ENCODE measurements around the gene DST. TPM values are rescaled to one million over a fixed set of nuclear protein-coding genes. Genes with fewer than 3 reads are reported as not detected.

Gene DST
- total RNA-seq, 1 experiment from 2014 or later: 71.8 TPM

DNA sequence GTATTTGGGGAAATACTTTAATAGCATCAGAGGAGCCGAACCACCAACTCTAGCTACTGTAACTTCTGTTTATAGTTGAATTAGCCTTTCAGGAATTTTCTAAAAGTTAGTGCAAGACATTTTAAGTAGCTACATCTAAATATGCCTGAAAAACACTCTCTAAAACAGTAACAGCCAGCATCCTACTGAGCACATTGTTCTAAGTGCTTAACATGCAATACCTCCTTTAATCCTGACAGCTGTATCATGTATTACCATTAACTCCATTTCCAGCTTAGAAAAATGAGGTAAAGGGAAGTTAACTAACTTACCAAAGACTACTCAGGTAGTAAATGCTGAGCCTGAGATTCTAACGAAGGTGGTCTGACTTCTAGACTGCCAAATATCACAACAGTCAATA lies 120.7 kb downstream of the DST start:
- intact Hi-C loops (cut with micrococcal nuclease; ENCODE audit: unreplicated experiment): no loop called here
- ChIA-PET POLR2A (ENCODE audit: low non-redundant PET) (no interaction called here), CTCF (interaction anchor here (0.5 kb wide), 1 partner anchor 21 kb away, joined by 10 read pairs; no protein-coding TSS in a partner anchor)
- no peaks in the 10 kb centered on the region for H3K36me3 ChIP-seq (ENCODE audit: insufficient read depth, low read length, poor library complexity, severe bottlenecking)
- H3K4me3 ChIP-seq (ENCODE audit: low read depth, low read length, poor library complexity, severe bottlenecking): no peak overlapping the region
- DNase-seq (ENCODE audit: low spot score): no peak
- H3K27ac ChIP-seq (ENCODE audit: low read depth, low read length, poor library complexity, severe bottlenecking): no peak overlapping the region
- H3K4me1 ChIP-seq (ENCODE audit: insufficient read depth, low read length, poor library complexity, severe bottlenecking): peaks cover 27% of the 10 kb centered on the region
- no peaks in the 10 kb centered on the region for H3K9me3 ChIP-seq (ENCODE audit: low read depth, low read length, poor library complexity, severe bottlenecking)
- BruUV-seq (replicated peaks): no TSS peak
- TF ChIP-seq, protein P1, sequence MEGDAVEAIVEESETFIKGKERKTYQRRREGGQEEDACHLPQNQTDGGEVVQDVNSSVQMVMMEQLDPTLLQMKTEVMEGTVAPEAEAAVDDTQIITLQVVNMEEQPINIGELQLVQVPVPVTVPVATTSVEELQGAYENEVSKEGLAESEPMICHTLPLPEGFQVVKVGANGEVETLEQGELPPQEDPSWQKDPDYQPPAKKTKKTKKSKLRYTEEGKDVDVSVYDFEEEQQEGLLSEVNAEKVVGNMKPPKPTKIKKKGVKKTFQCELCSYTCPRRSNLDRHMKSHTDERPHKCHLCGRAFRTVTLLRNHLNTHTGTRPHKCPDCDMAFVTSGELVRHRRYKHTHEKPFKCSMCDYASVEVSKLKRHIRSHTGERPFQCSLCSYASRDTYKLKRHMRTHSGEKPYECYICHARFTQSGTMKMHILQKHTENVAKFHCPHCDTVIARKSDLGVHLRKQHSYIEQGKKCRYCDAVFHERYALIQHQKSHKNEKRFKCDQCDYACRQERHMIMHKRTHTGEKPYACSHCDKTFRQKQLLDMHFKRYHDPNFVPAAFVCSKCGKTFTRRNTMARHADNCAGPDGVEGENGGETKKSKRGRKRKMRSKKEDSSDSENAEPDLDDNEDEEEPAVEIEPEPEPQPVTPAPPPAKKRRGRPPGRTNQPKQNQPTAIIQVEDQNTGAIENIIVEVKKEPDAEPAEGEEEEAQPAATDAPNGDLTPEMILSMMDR (conservative IDR thresholded peaks at IDR 0.05; ENCODE audit: low read depth, low read length): no peak
- TF ChIP-seq EZH2 (IDR thresholded peaks at IDR 0.05; ENCODE audit: borderline replicate concordance, low read depth, low read length, poor library complexity, severe bottlenecking): no peak
- no peaks in the 10 kb centered on the region for H3K27me3 ChIP-seq (replicated peaks; ENCODE audit: insufficient read depth, low read depth, low read length, poor library complexity)

DNA sequence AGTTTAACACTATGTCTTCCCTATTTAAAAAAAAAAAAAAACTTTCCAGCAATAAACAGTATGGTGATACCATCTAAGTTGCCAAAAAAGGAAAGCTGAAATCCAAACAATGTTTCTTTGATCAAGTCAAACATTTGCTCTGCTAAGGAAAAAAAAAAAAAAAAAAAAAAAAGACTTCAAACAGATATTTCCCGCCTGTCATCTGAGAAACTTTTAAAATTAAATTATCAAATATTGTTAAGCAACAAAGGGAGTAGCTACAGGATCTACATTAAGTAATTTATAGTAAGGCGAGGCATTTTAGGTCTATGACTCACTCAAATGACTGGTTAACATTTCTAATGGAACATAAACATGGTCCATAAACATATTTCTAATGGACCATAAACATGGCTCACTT lies 121.2 kb downstream of the DST start:
- no peak for DNase-seq (ENCODE audit: low spot score)
- H3K9me3 ChIP-seq (ENCODE audit: low read depth, low read length, poor library complexity, severe bottlenecking): no peaks in the 10 kb centered on the region
- TF ChIP-seq, protein P1 (conservative IDR thresholded peaks at IDR 0.05; ENCODE audit: low read depth, low read length): no peak
- no peak for TF ChIP-seq EZH2 (IDR thresholded peaks at IDR 0.05; ENCODE audit: borderline replicate concordance, low read depth, low read length, poor library complexity, severe bottlenecking)
- H3K27ac ChIP-seq (ENCODE audit: low read depth, low read length, poor library complexity, severe bottlenecking): no peak overlapping the region
- H3K4me3 ChIP-seq (ENCODE audit: low read depth, low read length, poor library complexity, severe bottlenecking): no peak overlapping the region
- ChIA-PET POLR2A (ENCODE audit: low non-redundant PET) (no interaction called here), CTCF (interaction anchor here (0.5 kb wide), 1 partner anchor 21 kb away, joined by 10 read pairs; no protein-coding TSS in a partner anchor)
- no TSS peak for BruUV-seq (replicated peaks)
- peaks cover 27% of the 10 kb centered on the region for H3K4me1 ChIP-seq (ENCODE audit: insufficient read depth, low read length, poor library complexity, severe bottlenecking)
- H3K36me3 ChIP-seq (ENCODE audit: insufficient read depth, low read length, poor library complexity, severe bottlenecking): no peaks in the 10 kb centered on the region
- no peaks in the 10 kb centered on the region for H3K27me3 ChIP-seq (replicated peaks; ENCODE audit: insufficient read depth, low read depth, low read length, poor library complexity)
- intact Hi-C loops (cut with micrococcal nuclease; ENCODE audit: unreplicated experiment): no loop called here

GRCh38 chr6:56520218-56520617 lies 122.5 kb downstream of the DST start:
- Histone ChIP-seq H3K4me1 (ENCODE audit: insufficient read depth, low read length, poor library complexity, severe bottlenecking) (peaks cover 17% of the 10 kb centered on the region), H3K27ac (ENCODE audit: low read depth, low read length, poor library complexity, severe bottlenecking) (no peak overlapping the region), H3K9me3 (ENCODE audit: low read depth, low read length, poor library complexity, severe bottlenecking) (no peaks in the 10 kb centered on the region), H3K4me3 (ENCODE audit: low read depth, low read length, poor library complexity, severe bottlenecking) (no peak overlapping the region), H3K27me3 (replicated peaks; ENCODE audit: insufficient read depth, low read depth, low read length, poor library complexity) (no peaks in the 10 kb centered on the region), H3K36me3 (ENCODE audit: insufficient read depth, low read length, poor library complexity, severe bottlenecking) (no peaks in the 10 kb centered on the region)
- DNase-seq (ENCODE audit: low spot score): no peak
- TF ChIP-seq EZH2 (IDR thresholded peaks at IDR 0.05; ENCODE audit: borderline replicate concordance, low read depth, low read length, poor library complexity, severe bottlenecking): no peak
- TF ChIP-seq, protein P1 (conservative IDR thresholded peaks at IDR 0.05; ENCODE audit: low read depth, low read length): no peak
- ChIA-PET POLR2A (ENCODE audit: low non-redundant PET) (no interaction called here), CTCF (no interaction called here)
- BruUV-seq (replicated peaks): no TSS peak
- intact Hi-C loops (cut with micrococcal nuclease; ENCODE audit: unreplicated experiment): no loop called here
